Activated CD4-positive, alpha-beta T cell treated with anti-CD3 and anti-CD28 coated beads, Interleukin-10, Interleukin-2, amounts not matched to agents 100 ng/mL and 50 ng/mL, durations not matched to agents 16 hours and 8 hours (primary cell): ENCODE data around the gene GPHN.

Experiments used
- DNase-seq: peaks from one replicate; pipeline ENCODE4 v3.0.0-alpha.2; 2020

Gene GPHN

DNA sequence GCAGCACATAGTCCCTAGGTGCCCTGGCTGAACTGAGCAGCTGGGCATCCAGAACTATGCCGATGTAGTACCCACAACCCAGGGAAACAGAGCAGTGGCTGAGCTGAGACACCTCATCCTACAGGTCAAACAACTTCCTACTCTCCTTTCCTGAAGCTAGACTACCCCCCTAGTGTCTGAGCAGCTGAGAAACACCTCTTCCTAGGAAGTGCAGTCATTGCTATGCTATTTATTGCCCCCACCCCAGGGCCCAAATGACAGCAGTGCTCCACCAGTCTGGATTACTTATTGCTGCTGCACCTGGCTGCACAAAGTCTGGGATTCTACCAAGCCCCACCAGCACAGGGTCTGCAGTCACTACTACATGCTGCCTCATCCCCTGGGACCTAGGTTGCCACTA, 664.6 kb downstream of the GPHN start:
- no peak for DNase-seq

DNA sequence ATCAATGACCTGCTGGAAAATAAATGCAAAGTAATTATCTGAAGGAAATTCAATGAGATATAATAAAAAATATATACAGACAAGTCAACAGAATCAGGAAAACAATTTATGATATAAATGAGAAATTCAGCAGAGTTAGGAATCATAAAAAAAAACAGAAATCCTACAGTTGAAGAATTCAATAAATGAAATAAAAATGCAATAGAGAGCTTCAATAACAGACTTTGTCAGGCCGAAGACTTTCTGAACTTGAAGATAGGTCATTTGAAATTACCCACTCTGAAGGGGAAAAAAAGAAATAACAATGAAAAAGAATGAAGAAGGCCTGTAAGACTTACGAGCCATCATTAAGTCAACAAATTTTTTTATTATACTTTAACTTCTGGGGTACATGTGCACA, 665.8 kb downstream of the GPHN start:
- no peak for DNase-seq

DNA sequence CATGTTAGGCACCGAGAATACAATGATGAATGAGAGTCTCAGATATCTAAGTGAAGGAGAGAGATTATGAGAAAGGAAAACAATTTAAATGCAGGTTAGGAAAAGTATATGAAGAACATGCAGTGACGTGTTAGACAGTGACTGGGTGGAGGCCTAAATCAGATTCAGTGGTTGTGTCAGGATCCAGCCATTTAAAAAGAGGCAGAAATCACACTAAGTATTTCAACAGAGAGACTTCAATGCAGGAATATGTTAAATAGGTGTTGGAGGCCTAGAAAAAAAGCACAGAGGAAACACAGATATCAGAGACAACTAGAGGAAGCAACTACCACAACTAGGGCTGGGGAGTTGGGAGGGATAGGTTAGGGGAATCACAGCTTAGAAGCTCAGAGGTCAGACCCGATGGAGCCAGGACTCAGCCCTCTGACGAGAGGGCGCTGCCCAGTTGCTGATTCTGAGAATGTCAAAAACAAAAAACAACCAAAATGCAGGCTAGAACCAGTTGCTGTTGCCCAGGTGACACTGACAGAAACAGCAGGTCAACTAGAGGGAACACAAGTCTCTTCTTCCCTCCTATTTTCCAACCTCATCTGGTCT, 678.3 kb downstream of the GPHN start:
- peak; percentile 6 for DNase-seq

DNA sequence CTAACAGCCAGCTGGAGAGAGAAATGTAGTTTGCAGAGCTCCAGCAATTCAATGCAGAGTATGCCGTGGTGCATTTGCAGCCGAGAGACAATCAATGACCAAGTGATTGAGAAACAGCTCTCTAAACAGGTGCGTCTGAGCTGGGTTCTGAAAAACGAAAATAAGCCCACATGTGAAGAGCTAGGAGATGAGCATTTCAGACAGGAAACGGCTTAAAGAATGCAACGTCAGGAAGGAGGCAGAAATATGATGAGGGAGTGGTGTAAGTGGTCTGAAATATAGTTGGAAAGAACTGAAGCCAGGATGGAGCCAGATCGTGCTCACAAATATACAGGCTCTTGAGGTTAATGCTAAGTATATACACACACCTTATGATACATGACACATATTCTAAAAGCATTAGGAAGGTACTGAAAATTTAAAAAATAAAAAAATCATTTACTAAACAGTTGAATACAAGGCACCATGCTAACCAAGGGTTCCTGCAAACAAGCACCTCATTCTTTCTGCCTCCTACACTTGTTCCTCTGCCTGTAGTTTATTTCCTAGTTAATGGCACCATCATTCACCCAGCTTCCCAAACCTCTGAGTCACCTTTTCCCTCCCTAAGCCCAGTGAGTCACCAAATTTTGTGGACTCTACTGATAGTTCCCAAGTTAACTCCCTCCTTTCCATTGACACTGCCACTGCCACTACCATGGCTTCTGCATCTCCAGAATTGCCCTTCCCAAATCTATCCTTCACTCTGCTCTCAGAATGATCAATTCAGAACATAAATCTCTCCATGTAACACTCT, 679.0 kb downstream of the GPHN start:
- DNase-seq: peak; percentile 43

DNA sequence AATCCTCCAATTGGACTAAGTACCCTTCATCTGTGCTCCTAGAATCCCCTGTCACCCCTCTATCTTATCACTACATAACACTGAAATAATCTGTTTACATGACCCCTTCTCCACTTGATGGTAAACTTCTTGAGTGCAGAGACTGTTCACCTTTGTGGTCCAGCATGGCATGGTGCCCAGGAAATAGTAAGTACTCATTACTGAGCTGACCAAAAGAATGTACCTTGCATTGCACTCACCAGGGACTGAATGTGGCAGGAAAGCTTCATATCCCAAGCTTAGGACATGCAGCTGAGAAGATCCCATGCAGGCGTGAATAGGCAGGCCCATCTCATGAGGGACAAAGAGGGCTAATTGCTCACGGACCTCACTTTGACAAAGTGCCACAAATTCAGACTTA, 679.9 kb downstream of the GPHN start:
- no peak for DNase-seq

DNA sequence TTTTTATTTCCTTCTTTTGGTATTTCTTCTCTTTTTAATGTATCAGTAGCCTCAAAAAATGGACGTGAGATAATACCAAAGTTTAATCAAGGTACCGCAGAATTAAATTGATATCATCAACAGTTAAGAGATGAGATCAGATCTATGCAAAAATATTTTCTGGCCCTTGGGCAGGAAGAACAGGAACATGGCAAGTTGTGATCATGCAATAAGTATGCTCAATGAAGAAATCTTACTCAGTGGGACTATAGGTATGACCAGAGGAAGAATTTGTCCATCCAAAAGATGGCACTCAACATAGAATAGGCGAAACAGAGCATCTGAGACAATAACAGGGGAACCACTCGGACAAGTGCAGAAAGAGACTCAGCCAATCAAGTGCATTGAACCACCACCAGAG, 680.4 kb downstream of the GPHN start:
- DNase-seq: no peak

DNA sequence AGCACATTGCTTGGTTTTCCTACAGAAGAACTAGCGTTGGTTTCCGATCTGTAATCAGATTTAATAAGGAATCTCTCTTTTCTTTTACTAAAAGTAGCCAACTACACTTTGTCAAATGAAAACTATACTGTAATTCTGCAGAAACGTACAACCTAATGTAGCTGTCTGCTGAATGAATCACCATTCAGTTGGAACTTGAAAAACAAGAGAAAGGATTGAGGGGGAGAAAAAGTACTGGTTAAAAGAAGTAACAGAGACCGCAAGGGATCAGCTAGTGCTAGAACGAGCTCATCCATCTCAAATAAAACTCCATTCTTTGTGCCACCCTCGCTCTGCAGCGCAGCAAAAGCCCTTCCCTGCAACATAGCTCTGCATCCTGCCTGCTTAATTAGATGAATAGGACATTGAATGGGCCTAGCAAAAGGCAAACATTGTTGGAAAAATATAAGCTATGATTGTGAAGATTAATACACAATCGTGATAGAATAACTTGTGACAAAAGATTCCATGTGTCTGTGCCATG, 683.9 kb downstream of the GPHN start:
- DNase-seq: no peak

DNA sequence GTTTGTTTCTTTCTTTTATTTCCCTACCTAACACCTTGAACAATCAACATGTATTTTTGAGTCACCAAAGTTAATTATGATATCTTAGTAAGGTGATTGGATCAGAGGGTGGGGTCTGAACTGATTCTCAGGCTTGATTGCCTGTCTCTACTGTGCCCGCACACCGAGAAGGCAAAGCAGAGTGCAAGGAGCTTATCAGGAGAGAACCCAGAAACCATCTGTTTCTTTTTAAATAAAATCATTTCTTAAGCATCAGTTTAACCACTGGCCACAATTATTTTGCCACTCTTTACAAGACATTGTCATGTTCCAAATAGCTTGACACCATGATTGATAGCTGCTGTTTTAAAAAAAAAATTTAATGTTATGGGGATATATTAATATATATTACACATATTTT, 684.4 kb downstream of the GPHN start:
- DNase-seq: no peak

DNA sequence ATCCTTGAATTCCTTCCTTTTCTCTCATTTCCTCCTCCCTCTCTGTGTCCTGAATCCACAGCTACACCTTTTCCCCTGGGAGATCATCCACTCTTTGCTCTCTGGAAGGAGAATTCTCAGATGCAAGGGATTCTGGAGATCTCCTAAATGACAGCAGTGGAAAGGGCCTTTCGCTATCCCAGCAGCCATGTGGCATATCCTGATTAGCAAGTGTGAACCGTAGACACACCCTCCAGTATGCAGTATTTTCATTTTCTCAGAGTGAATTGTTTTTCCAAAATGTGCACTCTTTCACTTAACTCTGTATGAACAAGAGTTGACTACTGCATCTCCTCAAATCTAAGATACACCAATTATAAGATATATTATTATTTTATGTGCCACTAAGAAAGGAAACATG, 687.3 kb downstream of the GPHN start:
- no peak for DNase-seq

DNA sequence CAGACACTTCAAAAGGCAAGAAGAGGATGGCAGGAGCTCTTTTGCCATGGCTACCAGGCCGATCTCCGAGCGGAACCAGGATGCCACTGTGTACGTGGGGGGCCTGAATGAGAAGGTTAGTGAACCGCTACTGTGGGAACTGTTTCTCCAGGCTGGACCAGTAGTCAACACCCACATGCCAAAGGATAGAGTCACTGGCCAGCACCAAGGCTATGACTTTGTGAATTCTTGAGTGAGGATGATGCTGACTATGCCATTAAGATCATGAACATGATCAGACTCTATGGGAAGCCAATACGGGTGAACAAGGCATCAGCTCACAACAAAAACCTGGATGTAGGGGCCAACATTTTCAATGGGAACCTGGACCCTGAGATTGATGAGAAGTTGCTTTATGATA, 691.1 kb downstream of the GPHN start:
- DNase-seq: no peak

DNA sequence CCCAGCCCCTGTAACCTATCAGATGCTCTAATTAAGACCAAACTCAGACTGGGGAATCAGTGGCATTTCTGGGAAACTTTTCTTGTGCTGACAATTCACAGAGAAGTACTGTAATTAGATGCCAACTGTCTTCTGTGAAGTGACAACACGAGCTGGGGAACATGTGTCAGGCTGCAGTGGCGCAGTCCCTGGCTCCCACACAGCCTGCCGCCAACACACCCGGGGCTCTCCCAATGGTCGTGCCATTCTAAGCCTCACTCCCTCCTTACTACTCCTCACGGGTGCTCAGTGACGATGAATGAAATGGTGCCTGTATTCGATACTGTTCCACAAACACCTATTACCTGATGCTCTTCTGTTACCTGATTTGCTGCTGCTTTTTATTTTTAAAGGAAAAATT, 699.9 kb downstream of the GPHN start:
- DNase-seq: no peak

DNA sequence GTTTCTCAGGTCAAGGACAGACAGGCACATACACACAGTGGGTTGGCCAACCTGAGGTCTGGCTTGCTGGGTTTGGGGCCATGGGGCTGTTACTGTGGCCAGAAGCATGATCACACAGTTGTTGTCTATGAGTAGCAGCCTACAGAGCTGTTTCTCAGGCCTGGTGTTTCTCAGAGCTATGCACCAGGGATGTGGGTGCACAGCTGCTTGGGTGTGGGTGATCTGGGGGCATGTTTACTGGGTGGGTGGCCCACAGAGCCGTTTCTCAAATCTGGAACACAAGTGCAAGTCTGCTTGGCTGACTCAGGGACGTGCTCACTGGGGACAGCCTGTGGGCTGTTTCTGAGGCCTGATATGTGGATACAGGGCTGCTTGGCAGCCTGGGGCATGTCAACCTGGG, 710.2 kb downstream of the GPHN start:
- DNase-seq: no peak

DNA sequence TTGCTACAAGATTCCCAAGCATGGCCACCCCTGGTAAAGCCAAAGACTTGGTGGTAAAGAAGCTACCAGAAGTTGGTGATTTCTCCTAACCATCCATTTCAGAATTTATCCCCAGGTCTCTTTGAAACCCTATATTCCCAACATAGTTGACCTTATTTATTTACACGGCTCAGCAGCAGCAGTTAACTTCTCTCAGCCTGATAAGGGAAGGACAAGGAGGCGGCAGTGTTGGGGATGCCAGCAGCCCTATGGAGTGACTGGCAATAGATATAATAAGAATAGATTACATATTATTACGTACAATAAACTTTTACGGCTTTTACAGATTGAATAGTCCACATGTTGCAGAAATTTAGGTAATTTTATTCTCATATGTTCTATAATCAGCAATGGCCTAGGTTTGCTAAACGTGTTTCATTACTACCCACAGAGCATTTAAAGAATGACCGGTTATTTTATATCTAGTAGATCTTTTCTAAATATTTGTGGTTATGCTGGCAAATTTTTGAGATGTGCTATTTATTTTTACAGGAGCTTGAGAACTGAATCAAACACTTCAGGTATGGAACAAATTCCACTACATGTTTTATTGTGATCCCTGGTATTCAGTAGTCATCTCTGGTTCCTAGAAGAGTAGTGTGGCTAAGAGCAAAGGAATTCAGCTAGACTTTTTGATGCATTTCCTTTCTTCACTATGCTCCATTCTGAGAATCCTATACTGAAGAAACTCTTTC, 713.5 kb downstream of the GPHN start:
- no peak for DNase-seq

DNA sequence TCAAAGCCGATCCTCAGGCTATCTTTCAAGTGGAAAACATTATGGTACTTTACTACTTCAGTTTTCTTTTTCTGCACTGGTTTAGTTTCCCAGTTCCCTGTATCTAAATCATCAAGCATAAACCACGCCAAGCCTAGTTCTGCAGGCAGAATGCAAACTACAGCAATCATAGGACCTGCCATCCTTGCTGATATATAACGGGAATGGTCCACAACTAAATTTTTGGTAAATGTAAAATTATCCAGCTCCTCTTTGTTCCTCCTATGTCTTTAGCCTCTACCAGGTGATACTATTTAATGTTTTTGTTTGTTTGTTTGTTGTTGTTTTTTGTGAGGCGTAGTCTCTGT, 714.0 kb downstream of the GPHN start:
- DNase-seq: no peak

DNA sequence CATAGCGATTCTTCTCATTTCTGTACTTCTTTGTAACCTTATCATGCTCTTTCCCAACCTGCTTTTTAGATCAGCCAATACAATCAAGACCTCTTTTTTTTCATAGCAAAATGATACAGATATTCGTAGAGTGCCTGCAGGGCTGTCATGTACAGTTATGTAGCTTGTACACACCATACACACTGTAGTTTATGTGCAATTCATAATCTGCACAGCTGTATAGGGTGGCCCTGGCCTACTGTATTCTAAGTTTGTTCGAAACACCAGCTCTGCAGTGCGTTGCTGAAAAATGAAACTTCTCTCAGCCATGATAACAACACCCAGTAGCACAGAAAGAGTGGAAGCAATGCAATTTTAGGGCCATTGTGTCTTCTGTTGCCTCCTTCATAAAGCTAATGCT, 717.6 kb downstream of the GPHN start:
- DNase-seq: no peak

DNA sequence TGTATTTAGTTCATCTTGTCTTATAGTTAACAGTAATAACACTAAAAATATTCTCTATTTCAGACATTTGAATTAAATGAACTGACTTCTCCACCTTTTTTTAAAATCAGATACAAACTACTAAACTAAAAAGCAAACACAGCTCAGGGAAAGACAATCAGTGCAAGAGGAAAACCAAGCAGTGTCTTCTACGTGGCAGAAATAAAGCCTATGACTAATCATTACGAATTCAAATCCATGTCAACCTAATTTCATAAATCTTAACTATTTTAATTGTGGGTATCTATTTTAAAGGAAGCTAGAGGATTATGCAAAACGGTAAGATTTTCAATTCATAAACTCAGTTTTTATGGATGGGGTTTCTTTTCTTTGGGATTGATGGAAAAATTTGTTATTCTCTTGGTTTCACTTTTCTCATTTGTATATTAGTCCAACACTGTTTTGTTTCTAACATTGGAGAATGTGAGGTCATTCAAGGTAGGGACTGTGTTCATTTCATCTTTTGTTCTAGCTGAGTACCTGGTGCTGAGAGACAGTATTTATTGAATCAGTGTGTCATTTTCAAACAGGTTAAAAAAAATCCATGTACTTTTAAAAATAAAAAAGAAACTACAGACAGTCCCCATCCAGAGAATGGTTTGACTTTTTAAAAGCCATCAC, 720.5 kb downstream of the GPHN start:
- DNase-seq: no peak
